ENCODE data around the gene PTPRN2. TPM values are rescaled to one million over a fixed set of nuclear protein-coding genes. Genes with fewer than 3 reads are reported as not detected.

PTPRN2 gene
- total and polyA plus RNA-seq, 2 of the 8 experiments (the other 6 are each of a cell fraction or from before 2014, with no cell fraction given): 2.6 to 4.5 TPM

- Histone ChIP-seq H4K20me1 (replicated peaks in 1 of 2; ENCODE audit: control insufficient read depth in 1 of 2, insufficient read depth in 2 of 2, low read length in 2 of 2) (no peaks in the 10 kb centered on the region), H2BK5ac (ENCODE audit: low read depth, low read length) (no peak overlapping the region), H2BK120ac (replicated peaks; ENCODE audit: low read depth, low read length) (no peak overlapping the region), H3K14ac (ENCODE audit: insufficient read length) (no peak overlapping the region), H3K79me2 (ENCODE audit: control insufficient read depth in 1 of 2, insufficient read depth in 2 of 2, low read length in 2 of 2) (no peaks in the 10 kb centered on the region), H2BK15ac (ENCODE audit: low read length) (no peak overlapping the region), H3K18ac (ENCODE audit: extremely low read depth, low read length) (no peak overlapping the region), H3K23ac (ENCODE audit: insufficient read length) (no peak overlapping the region), H2BK12ac (ENCODE audit: low read depth, low read length) (no peak overlapping the region), H3K79me1 (ENCODE audit: low read depth, low read length) (no peaks in the 10 kb centered on the region), H3K4ac (replicated peaks; ENCODE audit: insufficient read length, low read depth, low read length) (no peak overlapping the region), H3K27ac (ENCODE audit: low read depth, low read length) (no peak overlapping the region), H2AFZ (ENCODE audit: low read length) (no peak overlapping the region), H4K91ac (replicated peaks; ENCODE audit: insufficient read length, low read length) (no peak overlapping the region), H3K36me3 (ENCODE audit: control insufficient read depth in 2 of 4, insufficient read depth in 4 of 4, low read length in 3 of 4) (no peaks in the 10 kb centered on the region), H4K8ac (ENCODE audit: extremely low read depth, insufficient read depth, low read length) (peak overlapping the region; percentile 16; the same call in 1 of the 2 replicates), H3K56ac (replicated peaks; ENCODE audit: insufficient read length, low read depth, low read length) (no peak overlapping the region), H2BK20ac (ENCODE audit: low read length) (no peak overlapping the region), H3K27me3 (replicated peaks in 1 of 4; ENCODE audit: control insufficient read depth in 3 of 4, extremely low read depth in 1 of 4, insufficient read depth in 3 of 4, low read length in 3 of 4) (peaks cover 0 to 2% (median 0%) of the 10 kb centered on the region in 4 experiments; a peak in 2 of 7 replicates), H3K4me3 (ENCODE audit: extremely low read depth in 1 of 4, insufficient read depth in 2 of 4, low read depth in 3 of 4, low read length in 4 of 4) (no peak overlapping the region), H3K9me3 (ENCODE audit: insufficient read depth in 2 of 2, low read depth in 1 of 2, low read length in 1 of 2) (peaks cover 0 to 5% of the 10 kb centered on the region in 2 experiments; a peak in 2 of 4 replicates), H2AK5ac (ENCODE audit: low read depth, low read length) (no peak overlapping the region), H3K4me2 (ENCODE audit: insufficient read depth in 1 of 2, low read depth in 2 of 2, low read length in 2 of 2) (no peak overlapping the region), H3K9ac (replicated peaks in 1 of 4; ENCODE audit: extremely low read depth in 1 of 4, low read depth in 3 of 4, low read length in 3 of 4) (no peak overlapping the region), H3K23me2 (ENCODE audit: low read depth, low read length) (no peaks in the 10 kb centered on the region), H3K4me1 (replicated peaks in 1 of 4; ENCODE audit: control insufficient read depth in 3 of 4, insufficient read depth in 4 of 4, low read length in 3 of 4) (peaks cover 0 to 9% (median 2%) of the 10 kb centered on the region in 4 experiments; a peak in 4 of 7 replicates), H4K5ac (ENCODE audit: insufficient read length, low read depth, low read length) (no peak overlapping the region)
- WGBS, 2 experiments (ENCODE audit: extremely low coverage in 1 of 2, insufficient coverage in 1 of 2, insufficient read length in 1 of 2, insufficient replicate concordance in 2 of 2, low coverage in 1 of 2, low lambda C conversion rate in 2 of 2, missing lambda C conversion rate in 1 of 2): 85% methylated on average over 28 of the region's 30 CpGs; no CpG with 5 or more reads in 1 of the 2 experiments
- CTCF ChIA-PET (ENCODE audit: partially characterized antibody): interaction anchor here (1.2 to 5.6 kb wide), 3 partner anchors 14 to 52 kb away, joined by 3 to 50 read pairs (median 26); no protein-coding TSS in a partner anchor
- no peak for FAIRE-seq
- POLR2A ChIA-PET (ENCODE audit: partially characterized antibody): no interaction called here
- peak in 1 of 2 experiments; percentile 43 for DNase-seq (ENCODE audit: low read depth in 1 of 2, low spot score in 2 of 2)
- TF ChIP-seq SP4 (IDR thresholded peaks at IDR 0.05; ENCODE audit: low read length) (no peak), TBP (IDR thresholded peaks at IDR 0.05; ENCODE audit: low read depth, low read length) (no peak), ATF2 (IDR thresholded peaks at IDR 0.05; ENCODE audit: low read length) (no peak), TAF1 (IDR thresholded peaks at IDR 0.05; ENCODE audit: low read depth, low read length) (no peak), RNF2 (IDR thresholded peaks at IDR 0.05; ENCODE audit: borderline replicate concordance, low read depth, low read length, missing control alignments, poor library complexity, severe bottlenecking) (no peak), SAP30 (IDR thresholded peaks at IDR 0.05; ENCODE audit: insufficient read depth, insufficient replicate concordance, low read length) (no peak), FOSL1 (IDR thresholded peaks at IDR 0.05; ENCODE audit: insufficient read depth, low read depth, low read length) (no peak), EZH2 (IDR thresholded peaks at IDR 0.05; ENCODE audit: low read depth, low read length, severe bottlenecking) (no peak)
- TF ChIP-seq, protein P1, sequence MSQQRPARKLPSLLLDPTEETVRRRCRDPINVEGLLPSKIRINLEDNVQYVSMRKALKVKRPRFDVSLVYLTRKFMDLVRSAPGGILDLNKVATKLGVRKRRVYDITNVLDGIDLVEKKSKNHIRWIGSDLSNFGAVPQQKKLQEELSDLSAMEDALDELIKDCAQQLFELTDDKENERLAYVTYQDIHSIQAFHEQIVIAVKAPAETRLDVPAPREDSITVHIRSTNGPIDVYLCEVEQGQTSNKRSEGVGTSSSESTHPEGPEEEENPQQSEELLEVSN (IDR thresholded peaks at IDR 0.05): no peak
Observed at GRCh38 chr7:158357106-158357897, 230.3 kb downstream of the PTPRN2 start.

All from H1 (cell line).